ENCODE measurements around the gene XCL2. TPM values are rescaled to one million over a fixed set of nuclear protein-coding genes. Genes with fewer than 3 reads are reported as not detected.
"Not testable (repeated sequence)": the region's sequence is repeated elsewhere in the genome, so short reads cannot be mapped to it uniquely, and the experiment has no call there.

XCL2 gene
- total and polyA plus RNA-seq, 8 donors, result 0.23 to 0.52 TPM; not detected in 6

DNA sequence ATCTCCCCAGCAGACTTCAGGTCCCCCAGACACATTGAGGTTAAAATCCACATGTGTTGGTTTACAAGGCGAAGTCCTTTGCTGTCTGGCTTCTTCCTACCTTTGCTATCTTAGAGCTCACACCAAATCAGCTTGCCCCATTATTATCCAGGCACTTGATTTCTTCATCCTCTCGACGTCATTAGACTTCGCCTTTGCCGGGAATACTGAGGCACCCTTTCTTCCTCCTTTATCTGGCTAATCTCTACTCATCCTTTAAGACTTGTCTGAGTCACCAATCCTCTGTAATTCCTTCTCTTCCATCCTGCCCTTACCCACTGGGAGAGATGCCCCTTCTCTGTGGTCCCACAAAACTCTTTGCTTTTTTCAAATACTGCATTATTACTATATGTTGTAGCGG lies 9.2 kb upstream of the XCL2 start:
- H3K4me3 ChIP-seq, result no peak overlapping the region
- ATAC-seq (no peak), FAIRE-seq (no peak), DNase-seq (no peak)
- peaks cover 0 to 16% (median 8%) of the 10 kb centered on the region in 3 donors for H3K4me1 ChIP-seq
- WGBS, 2 donors, result 94 to 99% methylated on average over 6 of the region's 6 CpGs
- TF ChIP-seq, protein P1, sequence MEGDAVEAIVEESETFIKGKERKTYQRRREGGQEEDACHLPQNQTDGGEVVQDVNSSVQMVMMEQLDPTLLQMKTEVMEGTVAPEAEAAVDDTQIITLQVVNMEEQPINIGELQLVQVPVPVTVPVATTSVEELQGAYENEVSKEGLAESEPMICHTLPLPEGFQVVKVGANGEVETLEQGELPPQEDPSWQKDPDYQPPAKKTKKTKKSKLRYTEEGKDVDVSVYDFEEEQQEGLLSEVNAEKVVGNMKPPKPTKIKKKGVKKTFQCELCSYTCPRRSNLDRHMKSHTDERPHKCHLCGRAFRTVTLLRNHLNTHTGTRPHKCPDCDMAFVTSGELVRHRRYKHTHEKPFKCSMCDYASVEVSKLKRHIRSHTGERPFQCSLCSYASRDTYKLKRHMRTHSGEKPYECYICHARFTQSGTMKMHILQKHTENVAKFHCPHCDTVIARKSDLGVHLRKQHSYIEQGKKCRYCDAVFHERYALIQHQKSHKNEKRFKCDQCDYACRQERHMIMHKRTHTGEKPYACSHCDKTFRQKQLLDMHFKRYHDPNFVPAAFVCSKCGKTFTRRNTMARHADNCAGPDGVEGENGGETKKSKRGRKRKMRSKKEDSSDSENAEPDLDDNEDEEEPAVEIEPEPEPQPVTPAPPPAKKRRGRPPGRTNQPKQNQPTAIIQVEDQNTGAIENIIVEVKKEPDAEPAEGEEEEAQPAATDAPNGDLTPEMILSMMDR (IDR thresholded peaks at IDR 0.05), result no peak
- no peak overlapping the region for H3K27ac ChIP-seq
- intact Hi-C loops (cut with DNase I), result no loop called here
- H3K27me3 ChIP-seq, result no peaks in the 10 kb centered on the region
- H3K9me3 ChIP-seq, result no peaks in the 10 kb centered on the region
- no peaks in the 10 kb centered on the region for H3K36me3 ChIP-seq

- FAIRE-seq, result no peak
- Histone ChIP-seq H3K27me3 (no peaks in the 10 kb centered on the region), H3K9me3 (no peaks in the 10 kb centered on the region), H3K27ac (no peak overlapping the region), H3K4me1 (peaks cover 0 to 16% (median 8%) of the 10 kb centered on the region in 3 donors), H3K4me3 (no peak overlapping the region), H3K36me3 (no peaks in the 10 kb centered on the region)
- TF ChIP-seq, protein P1 (IDR thresholded peaks at IDR 0.05), result no peak
- DNase-seq, result no peak
- ATAC-seq, result peak; percentile 80 to 89 (median 86)
- 14 to 15% methylated on average over 4 of the region's 4 CpGs for WGBS, 2 donors
- intact Hi-C loops (cut with DNase I), result no loop called here
Observed at GRCh38 chr1:168551688-168552087, 7.9 kb upstream of the XCL2 start.

- peaks cover 0 to 16% (median 8%) of the 10 kb centered on the region in 3 donors for H3K4me1 ChIP-seq
- H3K27me3 ChIP-seq, result no peaks in the 10 kb centered on the region
- H3K9me3 ChIP-seq, result no peaks in the 10 kb centered on the region
- 30 to 39% methylated on average over 1 of the region's 1 CpG for WGBS, 2 donors
- H3K36me3 ChIP-seq, result no peaks in the 10 kb centered on the region
- H3K27ac ChIP-seq, result no peak overlapping the region
- no peak for DNase-seq
- ATAC-seq, result no peak
- no peak for FAIRE-seq
- H3K4me3 ChIP-seq, result no peak overlapping the region
- TF ChIP-seq, protein P1 (IDR thresholded peaks at IDR 0.05), result no peak
- intact Hi-C loops (cut with DNase I), result no loop called here
Observed at GRCh38 chr1:168550971-168551370, 7.2 kb upstream of the XCL2 start.

GRCh38 chr1:168546553-168546895 lies 2.7 kb upstream of the XCL2 start:
- H3K27me3 ChIP-seq; H3K9me3 ChIP-seq; H3K4me3 ChIP-seq; H3K27ac ChIP-seq; H3K36me3 ChIP-seq; intact Hi-C loops (cut with DNase I); H3K4me1 ChIP-seq; FAIRE-seq; DNase-seq; ATAC-seq: not testable (repeated sequence)
- 55 to 72% methylated on average over 3 of the region's 3 CpGs for WGBS, 2 donors

DNA sequence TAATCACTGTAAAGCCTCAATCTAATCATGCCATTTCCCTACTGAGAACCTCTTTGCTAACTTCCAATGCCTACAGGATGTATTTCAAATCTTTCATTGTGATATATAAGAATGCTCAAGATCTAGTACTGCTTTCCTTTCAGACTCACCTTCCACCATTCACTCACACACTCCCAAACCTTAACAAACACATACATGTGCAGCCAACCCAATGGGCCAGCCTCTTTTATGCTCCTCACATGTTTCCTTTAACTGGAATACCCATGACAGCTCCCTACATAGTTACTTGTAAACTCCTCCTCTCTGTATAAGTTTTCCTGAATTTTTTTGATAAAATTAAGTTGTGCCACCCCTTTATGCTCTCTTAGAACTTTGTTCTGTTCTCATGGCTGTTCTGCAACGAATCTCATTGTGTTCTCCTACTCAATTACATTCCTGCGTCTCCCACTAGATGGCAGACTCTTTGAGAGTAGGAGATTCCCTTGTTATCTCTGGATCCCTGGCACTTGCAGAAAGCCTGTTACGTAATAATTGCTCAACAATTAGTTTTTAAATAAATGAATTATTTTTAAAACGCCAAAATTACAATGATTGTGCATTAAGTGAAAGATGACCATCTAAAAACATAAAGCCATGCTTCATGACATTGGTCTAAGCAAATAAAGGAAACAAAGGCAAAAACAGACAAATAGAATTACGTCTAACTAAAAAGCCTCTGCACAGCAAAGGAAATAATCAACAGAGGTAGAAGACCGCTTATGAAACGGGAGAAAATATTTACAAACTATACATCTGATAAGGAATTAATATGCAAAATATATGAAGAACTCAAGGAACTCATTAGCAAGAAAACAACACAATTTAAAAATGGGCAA lies 2.1 kb upstream of the XCL2 start:
- intact Hi-C loops (cut with DNase I); H3K9me3 ChIP-seq; H3K4me1 ChIP-seq; H3K27ac ChIP-seq; H3K27me3 ChIP-seq; H3K36me3 ChIP-seq; H3K4me3 ChIP-seq: not testable (repeated sequence)
- FAIRE-seq, result peak; percentile 5
- TF ChIP-seq, protein P1 (IDR thresholded peaks at IDR 0.05), result peak in 3 of 4 donors; percentile 10 to 32 (median 16)
- 30 to 34% methylated on average over 7 of the region's 7 CpGs for WGBS, 2 donors
- ATAC-seq, result peak; percentile 43 to 97 (median 78)
- peak in 3 of 6 donors; percentile 5 to 29 (median 18) for DNase-seq

DNA sequence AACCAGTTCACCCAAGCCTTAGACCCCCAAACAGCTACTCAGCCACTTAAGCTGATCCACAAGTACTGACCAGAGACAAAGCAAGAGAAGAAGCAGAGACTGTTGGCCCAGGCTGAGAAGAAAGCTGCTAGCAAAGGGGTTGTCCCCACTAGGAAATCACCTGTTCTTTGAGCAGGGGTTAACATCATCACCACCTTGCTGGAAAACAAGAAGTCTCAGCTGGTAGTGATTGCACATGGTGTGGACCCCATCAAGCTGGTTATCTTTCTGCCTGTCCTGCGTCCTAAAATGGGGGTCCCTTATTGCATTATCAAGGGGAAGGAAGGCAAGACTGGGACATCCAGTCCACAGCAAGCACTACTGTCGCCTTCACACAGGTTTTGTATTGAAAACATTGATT lies 819 bp downstream of the XCL2 start:
- ATAC-seq; H3K9me3 ChIP-seq; H3K36me3 ChIP-seq; H3K4me1 ChIP-seq; FAIRE-seq; H3K27ac ChIP-seq; H3K27me3 ChIP-seq; DNase-seq; intact Hi-C loops (cut with DNase I); H3K4me3 ChIP-seq: not testable (repeated sequence)
- 74 to 77% methylated on average over 2 of the region's 2 CpGs for WGBS, 2 donors

DNA sequence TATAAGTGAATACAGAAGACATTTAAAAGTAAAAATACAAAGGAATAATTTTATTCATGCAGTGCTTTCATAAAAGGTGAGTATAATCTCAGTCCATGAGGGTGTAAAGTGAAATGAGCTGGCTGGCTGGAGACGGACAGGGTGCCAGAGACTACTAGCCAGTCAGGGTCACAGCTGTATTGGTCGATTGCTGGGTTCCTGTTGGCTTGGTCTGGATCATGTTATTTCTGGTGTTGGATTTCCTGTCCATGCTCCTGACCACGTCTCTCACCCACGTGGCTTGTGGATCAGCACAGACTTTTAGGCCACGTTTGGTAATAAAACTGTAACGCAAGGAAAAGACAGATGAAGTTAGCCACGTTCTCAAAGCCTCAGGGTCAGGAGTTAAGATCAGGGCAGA lies 3.0 kb downstream of the XCL2 start:
- H3K4me1 ChIP-seq; DNase-seq; ATAC-seq; H3K27ac ChIP-seq; H3K9me3 ChIP-seq; H3K27me3 ChIP-seq; H3K4me3 ChIP-seq; FAIRE-seq; intact Hi-C loops (cut with DNase I); H3K36me3 ChIP-seq: not testable (repeated sequence)
- 73 to 79% methylated on average over 7 of the region's 7 CpGs for WGBS, 2 donors

Measured in pancreas (tissue), 10 donors.